NCI-H345 treated with DMSO at 0.1 percent for 48 hours (cell line): Measurements from ENCODE around the gene DNPH1.

ENCODE experiments used
- DNase-seq: peaks from one replicate; lab custom pipeline; 2025; ENCODE audit not compliant: unreplicated experiment; lab: John Stamatoyannopoulos, UW

DNPH1 gene

GRCh38 chr6:43228951-43229802 lies at the start of gene DNPH1:
DNPH1 (minus strand) TSS chr6:43229481; CDS start chr6:43229456, 25 bp downstream.
- peak; percentile 14 for DNase-seq

- DNase-seq: no peak
Measured at GRCh38 chr6:43278524-43279078, 49.3 kb upstream of the DNPH1 start.

GRCh38 chr6:43277643-43278523 lies 48.6 kb upstream of the DNPH1 start:
- no peak for DNase-seq

- no peak for DNase-seq
Measured at GRCh38 chr6:43277306-43277642, 48.0 kb upstream of the DNPH1 start.

GRCh38 chr6:43276577-43277305 lies 47.5 kb upstream of the DNPH1 start:
- no peak for DNase-seq

GRCh38 chr6:43275801-43276576 lies 46.7 kb upstream of the DNPH1 start:
- no peak for DNase-seq

- DNase-seq: no peak
Measured at GRCh38 chr6:43274916-43275597, 45.8 kb upstream of the DNPH1 start.

- no peak for DNase-seq
Measured at GRCh38 chr6:43274127-43274915, 45.0 kb upstream of the DNPH1 start.

GRCh38 chr6:43273707-43274106 lies 44.4 kb upstream of the DNPH1 start:
- no peak for DNase-seq

GRCh38 chr6:43271944-43272343 lies 42.7 kb upstream of the DNPH1 start:
- DNase-seq: no peak

GRCh38 chr6:43271103-43271815 lies 42.0 kb upstream of the DNPH1 start:
- DNase-seq: no peak

GRCh38 chr6:43269273-43270007 lies 40.2 kb upstream of the DNPH1 start:
- no peak for DNase-seq

- no peak for DNase-seq
Measured at GRCh38 chr6:43268782-43269272, 39.5 kb upstream of the DNPH1 start.

- DNase-seq: no peak
Measured at GRCh38 chr6:43268355-43268700, 39.0 kb upstream of the DNPH1 start.

GRCh38 chr6:43267619-43268354 lies 38.5 kb upstream of the DNPH1 start:
- no peak for DNase-seq

GRCh38 chr6:43265564-43265963 lies 36.3 kb upstream of the DNPH1 start:
- DNase-seq: no peak

- no peak for DNase-seq
Measured at GRCh38 chr6:43264599-43265145, 35.4 kb upstream of the DNPH1 start.
